WTC11 (cell line): ENCODE measurements around the gene ADGRD2. TPM values are rescaled to one million over a fixed set of nuclear protein-coding genes. Genes with fewer than 3 reads are reported as not detected.
A peak's percentile ranks its signal among the peaks of the same experiment; 100 is the strongest.

Experiments used
- ATAC-seq: fragments of 200-7000 bp; cut with Tn5 transposase; 2 replicates; pipeline ENCODE4 v1.10.0; 2021; ENCODE audit warnings: mild to moderate bottlenecking, moderate library complexity
- CTCF ChIA-PET: fragments of 300-600 bp; sonication (Branson Sonifier 250); formaldehyde crosslinking; loops from one replicate; lab custom pipeline; 2021; ENCODE audit warnings: antibody characterized with exemption; lab: Charles Lee
- POLR2A ChIA-PET: fragments of 350-600 bp; sonication (Branson Sonifier 250); formaldehyde crosslinking; loops from one replicate; lab custom pipeline; 2021; ENCODE audit warnings: antibody characterized with exemption; lab: Charles Lee
- DNase-seq: peaks from one replicate; pipeline ENCODE4 v3.0.0; 2021; ENCODE audit warnings: low spot score
- H3K27ac Mint-ChIP-seq: 2 replicates; pipeline ENCODE4 v1.8.0; 2021; ENCODE audit warnings: mixed read lengths
- H3K27me3 Mint-ChIP-seq: 2 replicates; pipeline ENCODE4 v1.8.0; 2021; ENCODE audit warnings: low read depth, mild to moderate bottlenecking, moderate library complexity, mixed read lengths
- H3K36me3 Mint-ChIP-seq: 2 replicates; pipeline ENCODE4 v1.8.0; 2021; ENCODE audit warnings: mixed read lengths
- H3K4me1 Mint-ChIP-seq: 2 replicates; pipeline ENCODE4 v1.8.0; 2022; ENCODE audit warnings: mixed read lengths
- H3K4me3 Mint-ChIP-seq: 2 replicates; pipeline ENCODE4 v1.8.0; 2021; ENCODE audit warnings: mild to moderate bottlenecking, moderate library complexity, mixed read lengths
- H3K9me3 Mint-ChIP-seq: 2 replicates; pipeline ENCODE4 v1.8.0; 2021; ENCODE audit warnings: mixed read lengths
- ARID4B ChIP-seq: sonication (generic); formaldehyde crosslinking; IDR thresholded peaks from 2 replicates; pipeline ENCODE4 v1.8.0; 2023; ENCODE audit warnings: missing genetic modification reagents, mild to moderate bottlenecking, borderline replicate concordance
- CREB1 ChIP-seq: sonication (generic); formaldehyde crosslinking; IDR thresholded peaks from 2 replicates; pipeline ENCODE4 v1.8.0; 2023; ENCODE audit warnings: mild to moderate bottlenecking, missing genetic modification reagents
- E2F4 ChIP-seq: sonication (generic); formaldehyde crosslinking; IDR thresholded peaks from 2 replicates; pipeline ENCODE4 v1.8.1; 2022; ENCODE audit warnings: low read depth, mild to moderate bottlenecking, moderate library complexity, missing genetic modification reagents, borderline replicate concordance
- ELF4 ChIP-seq: sonication (generic); formaldehyde crosslinking; IDR thresholded peaks from 2 replicates; pipeline ENCODE4 v1.8.1; 2022; ENCODE audit warnings: low read depth, mild to moderate bottlenecking, moderate library complexity, missing genetic modification reagents
- FOXJ3 ChIP-seq: sonication (generic); formaldehyde crosslinking; IDR thresholded peaks from 2 replicates; pipeline ENCODE4 v1.9.0; 2021; ENCODE audit warnings: missing genetic modification reagents, mild to moderate bottlenecking, borderline replicate concordance
- FOXP4 ChIP-seq: sonication (generic); formaldehyde crosslinking; IDR thresholded peaks from 2 replicates; pipeline ENCODE4 v1.8.0; 2022; ENCODE audit warnings: mild to moderate bottlenecking, missing genetic modification reagents
- MXD4 ChIP-seq: fragments of 250-450 bp; sonication (Bioruptor Pico); IDR thresholded peaks from 2 replicates; pipeline ENCODE4 v1.8.0; 2021; ENCODE audit warnings: mild to moderate bottlenecking, moderate library complexity, borderline replicate concordance
- NFATC4 ChIP-seq: fragments of 250-450 bp; sonication (Bioruptor Pico); IDR thresholded peaks from 2 replicates; pipeline ENCODE4 v1.9.0; 2021; ENCODE audit warnings: mild to moderate bottlenecking
- OVOL2 ChIP-seq: fragments of 250-450 bp; sonication (Bioruptor Pico); IDR thresholded peaks from 2 replicates; pipeline ENCODE4 v1.9.0; 2021; ENCODE audit warnings: mild to moderate bottlenecking, borderline replicate concordance
- SMAD3 ChIP-seq: sonication (generic); formaldehyde crosslinking; IDR thresholded peaks from 2 replicates; pipeline ENCODE4 v1.8.0; 2022; ENCODE audit warnings: missing genetic modification reagents, mild to moderate bottlenecking, borderline replicate concordance
- SMAD4 ChIP-seq: sonication (generic); formaldehyde crosslinking; IDR thresholded peaks from 2 replicates; pipeline ENCODE4 v1.8.0; 2022; ENCODE audit warnings: mild to moderate bottlenecking, missing genetic modification reagents
- STAT6 ChIP-seq: sonication (generic); formaldehyde crosslinking; conservative IDR thresholded peaks from 2 replicates; pipeline ENCODE4 v1.8.1; 2023; ENCODE audit warnings: mild to moderate bottlenecking, low read depth, missing genetic modification reagents, moderate library complexity
- TEAD1 ChIP-seq: sonication (generic); formaldehyde crosslinking; IDR thresholded peaks from 2 replicates; pipeline ENCODE4 v1.8.0; 2022; ENCODE audit warnings: mild to moderate bottlenecking, missing genetic modification reagents
- TEAD4 ChIP-seq: sonication (generic); formaldehyde crosslinking; IDR thresholded peaks from 2 replicates; pipeline ENCODE4 v1.8.0; 2022; ENCODE audit warnings: mild to moderate bottlenecking, missing genetic modification reagents
- USF1 ChIP-seq: sonication (generic); formaldehyde crosslinking; IDR thresholded peaks from 2 replicates; pipeline ENCODE4 v1.8.0; 2022; ENCODE audit warnings: mild to moderate bottlenecking, missing genetic modification reagents
- ZNF317 ChIP-seq: sonication (generic); formaldehyde crosslinking; IDR thresholded peaks from 2 replicates; pipeline ENCODE4 v1.8.1; 2023; ENCODE audit warnings: low read depth, mild to moderate bottlenecking, moderate library complexity, missing genetic modification reagents, borderline replicate concordance
- ZNF671 ChIP-seq: fragments of 250-450 bp; sonication (Bioruptor Pico); IDR thresholded peaks from 2 replicates; pipeline ENCODE4 v1.8.0; 2021; ENCODE audit warnings: mild to moderate bottlenecking
- total RNA-seq: library from RNA; stranded (reverse); gene quantifications from 3 replicates; pipeline ENCODE4 v1.2.3, GENCODE V29; 2021
- TF ChIP-seq, protein P1 (sequence below): sonication (generic); formaldehyde crosslinking; IDR thresholded peaks from 2 replicates; pipeline ENCODE4 v1.8.0; 2022; ENCODE audit warnings: missing genetic modification reagents
- TF ChIP-seq, protein P2 (sequence below): sonication (generic); formaldehyde crosslinking; IDR thresholded peaks from 2 replicates; pipeline ENCODE4 v1.8.1; 2022; ENCODE audit warnings: mild to moderate bottlenecking, missing genetic modification reagents, moderate library complexity, borderline replicate concordance
- TF ChIP-seq, protein P3 (sequence below): sonication (generic); formaldehyde crosslinking; conservative IDR thresholded peaks from 2 replicates; pipeline ENCODE4 v1.8.1; 2022; ENCODE audit warnings: mild to moderate bottlenecking, missing genetic modification reagents

ADGRD2 gene
- total RNA-seq, 1 experiment from 2014 or later, result 0.61 TPM

- TF ChIP-seq ARID4B (CRISPR knock-in tag) (no peak), SMAD3 (no peak), USF1 (CRISPR knock-in tag) (no peak), OVOL2 (CRISPR knock-in tag) (no peak), FOXJ3 (CRISPR knock-in tag) (no peak), SMAD4 (CRISPR knock-in tag) (no peak), ZNF317 (CRISPR knock-in tag) (no peak), MXD4 (CRISPR knock-in tag) (no peak), E2F4 (CRISPR knock-in tag) (no peak)
- TF ChIP-seq, protein P1, sequence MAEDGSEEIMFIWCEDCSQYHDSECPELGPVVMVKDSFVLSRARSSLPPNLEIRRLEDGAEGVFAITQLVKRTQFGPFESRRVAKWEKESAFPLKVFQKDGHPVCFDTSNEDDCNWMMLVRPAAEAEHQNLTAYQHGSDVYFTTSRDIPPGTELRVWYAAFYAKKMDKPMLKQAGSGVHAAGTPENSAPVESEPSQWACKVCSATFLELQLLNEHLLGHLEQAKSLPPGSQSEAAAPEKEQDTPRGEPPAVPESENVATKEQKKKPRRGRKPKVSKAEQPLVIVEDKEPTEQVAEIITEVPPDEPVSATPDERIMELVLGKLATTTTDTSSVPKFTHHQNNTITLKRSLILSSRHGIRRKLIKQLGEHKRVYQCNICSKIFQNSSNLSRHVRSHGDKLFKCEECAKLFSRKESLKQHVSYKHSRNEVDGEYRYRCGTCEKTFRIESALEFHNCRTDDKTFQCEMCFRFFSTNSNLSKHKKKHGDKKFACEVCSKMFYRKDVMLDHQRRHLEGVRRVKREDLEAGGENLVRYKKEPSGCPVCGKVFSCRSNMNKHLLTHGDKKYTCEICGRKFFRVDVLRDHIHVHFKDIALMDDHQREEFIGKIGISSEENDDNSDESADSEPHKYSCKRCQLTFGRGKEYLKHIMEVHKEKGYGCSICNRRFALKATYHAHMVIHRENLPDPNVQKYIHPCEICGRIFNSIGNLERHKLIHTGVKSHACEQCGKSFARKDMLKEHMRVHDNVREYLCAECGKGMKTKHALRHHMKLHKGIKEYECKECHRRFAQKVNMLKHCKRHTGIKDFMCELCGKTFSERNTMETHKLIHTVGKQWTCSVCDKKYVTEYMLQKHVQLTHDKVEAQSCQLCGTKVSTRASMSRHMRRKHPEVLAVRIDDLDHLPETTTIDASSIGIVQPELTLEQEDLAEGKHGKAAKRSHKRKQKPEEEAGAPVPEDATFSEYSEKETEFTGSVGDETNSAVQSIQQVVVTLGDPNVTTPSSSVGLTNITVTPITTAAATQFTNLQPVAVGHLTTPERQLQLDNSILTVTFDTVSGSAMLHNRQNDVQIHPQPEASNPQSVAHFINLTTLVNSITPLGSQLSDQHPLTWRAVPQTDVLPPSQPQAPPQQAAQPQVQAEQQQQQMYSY (CRISPR knock-in tag), result no peak
- TF ChIP-seq, protein P2, sequence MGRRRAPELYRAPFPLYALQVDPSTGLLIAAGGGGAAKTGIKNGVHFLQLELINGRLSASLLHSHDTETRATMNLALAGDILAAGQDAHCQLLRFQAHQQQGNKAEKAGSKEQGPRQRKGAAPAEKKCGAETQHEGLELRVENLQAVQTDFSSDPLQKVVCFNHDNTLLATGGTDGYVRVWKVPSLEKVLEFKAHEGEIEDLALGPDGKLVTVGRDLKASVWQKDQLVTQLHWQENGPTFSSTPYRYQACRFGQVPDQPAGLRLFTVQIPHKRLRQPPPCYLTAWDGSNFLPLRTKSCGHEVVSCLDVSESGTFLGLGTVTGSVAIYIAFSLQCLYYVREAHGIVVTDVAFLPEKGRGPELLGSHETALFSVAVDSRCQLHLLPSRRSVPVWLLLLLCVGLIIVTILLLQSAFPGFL, result no peak
- TF ChIP-seq, protein P3, sequence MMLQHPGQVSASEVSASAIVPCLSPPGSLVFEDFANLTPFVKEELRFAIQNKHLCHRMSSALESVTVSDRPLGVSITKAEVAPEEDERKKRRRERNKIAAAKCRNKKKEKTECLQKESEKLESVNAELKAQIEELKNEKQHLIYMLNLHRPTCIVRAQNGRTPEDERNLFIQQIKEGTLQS (CRISPR knock-in tag), result no peak
Measured at GRCh38 chr9:124514125-124514524, 63.9 kb downstream of the ADGRD2 start (continued).

DNA sequence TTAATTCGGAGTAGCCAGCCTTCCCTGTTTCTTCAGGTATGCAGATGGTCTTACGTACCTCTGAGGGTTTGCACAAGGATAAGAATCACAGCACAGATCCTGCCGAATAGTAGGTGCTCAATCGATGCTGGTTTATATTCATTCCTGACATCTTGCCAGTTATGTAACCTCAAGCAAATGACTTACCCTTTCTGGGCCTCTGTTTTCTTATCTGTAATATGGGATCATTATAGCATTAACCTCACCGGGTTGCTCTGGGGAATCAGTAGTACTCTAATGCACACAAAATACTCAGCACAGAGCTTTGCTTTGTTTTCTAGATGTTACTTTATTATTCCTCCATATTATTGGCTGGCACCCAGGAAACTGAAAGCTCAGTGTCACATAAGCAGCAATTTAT is 64.6 kb downstream of the ADGRD2 start:
- POLR2A ChIA-PET, result interaction anchor here (0.6 kb wide), 1 partner anchor 1020 kb away, joined by 3 read pairs; no protein-coding TSS in a partner anchor
- TF ChIP-seq FOXP4 (CRISPR knock-in tag) (no peak), TEAD4 (CRISPR knock-in tag) (no peak), STAT6 (no peak), CREB1 (CRISPR knock-in tag) (no peak), SMAD3 (no peak), ELF4 (CRISPR knock-in tag) (no peak), NFATC4 (CRISPR knock-in tag) (no peak), ZNF671 (CRISPR knock-in tag) (0 out of 2 replicates have a peak, but pooled peaks have one; percentile 35), TEAD1 (no peak)
- ATAC-seq, result no peak
- no peak overlapping the region for H3K4me3 Mint-ChIP-seq
- peaks cover 13% of the 10 kb centered on the region for H3K36me3 Mint-ChIP-seq
- peaks cover under 1% of the 10 kb centered on the region; the same call in 1 of the 2 replicates for H3K9me3 Mint-ChIP-seq
- H3K27me3 Mint-ChIP-seq, result no peaks in the 10 kb centered on the region
- no peak for DNase-seq
- CTCF ChIA-PET, result interaction anchor here (1.1 to 5.6 kb wide), 3 partner anchors 22 to 94 kb away, joined by 3 to 37 read pairs (median 4); no protein-coding TSS in a partner anchor
- no peak overlapping the region for H3K27ac Mint-ChIP-seq
- H3K4me1 Mint-ChIP-seq, result peaks cover 18% of the 10 kb centered on the region
